ENCODE data around the gene CC2D2A. TPM values are rescaled to one million over a fixed set of nuclear protein-coding genes. Genes with fewer than 3 reads are reported as not detected.

CC2D2A gene
- total RNA-seq, 2 experiments from 2014 or later, result not detected

GRCh38 chr4:15470128-15470475, 420 bp downstream of the CC2D2A start:
- intact Hi-C loops (cut with micrococcal nuclease), result no loop called here
- Mint-ChIP-seq H3K9me3 (no peaks in the 10 kb centered on the region), H3K4me3 (no peak overlapping the region), H3K27ac (no peak overlapping the region), H3K4me1 (ENCODE audit: low read depth) (peaks cover 15% of the 10 kb centered on the region), H3K36me3 (no peaks in the 10 kb centered on the region), H3K27me3 (peaks cover 2% of the 10 kb centered on the region)
- ChIA-PET CTCF (interaction anchor here (0.6 to 4.2 kb wide), 7 partner anchors 10 to 412 kb away, joined by 3 to 31 read pairs (median 3); no protein-coding TSS in a partner anchor), POLR2A (interaction anchor here (0.6 kb wide), 1 partner anchor 122 kb away, joined by 3 read pairs; no protein-coding TSS in a partner anchor)
- no peak for DNase-seq

GRCh38 chr4:15476396-15476795, 6.7 kb downstream of the CC2D2A start:
- no peak overlapping the region for H3K27ac Mint-ChIP-seq
- H3K27me3 Mint-ChIP-seq, result no peaks in the 10 kb centered on the region
- no peak for DNase-seq
- H3K4me1 Mint-ChIP-seq (ENCODE audit: low read depth), result no peaks in the 10 kb centered on the region
- no peaks in the 10 kb centered on the region for H3K36me3 Mint-ChIP-seq
- CTCF ChIA-PET, result interaction anchor here (2.1 kb wide), 1 partner anchor 19 kb away, joined by 12 read pairs; no protein-coding TSS in a partner anchor
- no peaks in the 10 kb centered on the region for H3K9me3 Mint-ChIP-seq
- POLR2A ChIA-PET, result no interaction called here
- intact Hi-C loops (cut with micrococcal nuclease), result loop anchor here (5.0 kb wide), 2 partner anchors 481 to 526 kb away; no protein-coding TSS in a partner anchor
- no peak overlapping the region for H3K4me3 Mint-ChIP-seq

- intact Hi-C loops (cut with micrococcal nuclease), result loop anchor here (1.0 to 5.0 kb wide), 4 partner anchors 172 to 524 kb away; no protein-coding TSS in a partner anchor
- CTCF ChIA-PET, result interaction anchor here (0.8 to 1.5 kb wide), 4 partner anchors 26 to 477 kb away, joined by 3 to 4 read pairs (median 4); no protein-coding TSS in a partner anchor
- Mint-ChIP-seq H3K27ac (no peak overlapping the region), H3K4me3 (no peak overlapping the region), H3K4me1 (ENCODE audit: low read depth) (no peaks in the 10 kb centered on the region), H3K36me3 (no peaks in the 10 kb centered on the region), H3K27me3 (no peaks in the 10 kb centered on the region), H3K9me3 (no peaks in the 10 kb centered on the region)
- POLR2A ChIA-PET, result no interaction called here
- DNase-seq, result no peak
Measured at GRCh38 chr4:15478724-15479088, 9.0 kb downstream of the CC2D2A start.

- Mint-ChIP-seq H3K4me1 (ENCODE audit: low read depth) (no peaks in the 10 kb centered on the region), H3K36me3 (no peaks in the 10 kb centered on the region), H3K27me3 (no peaks in the 10 kb centered on the region), H3K27ac (no peak overlapping the region), H3K9me3 (no peaks in the 10 kb centered on the region), H3K4me3 (no peak overlapping the region)
- no peak for DNase-seq
- intact Hi-C loops (cut with micrococcal nuclease), result loop anchor here (1.0 to 5.0 kb wide), 4 partner anchors 171 to 523 kb away; no protein-coding TSS in a partner anchor
- POLR2A ChIA-PET, result no interaction called here
- CTCF ChIA-PET, result interaction anchor here (0.6 to 1.5 kb wide), 8 partner anchors 9 to 477 kb away, joined by 3 to 5 read pairs (median 4); partner anchors contain the start of gene CC2D2A
Measured at GRCh38 chr4:15479089-15479912, 9.6 kb downstream of the CC2D2A start.

- H3K36me3 Mint-ChIP-seq, result no peaks in the 10 kb centered on the region
- DNase-seq, result no peak
- ChIA-PET CTCF (interaction anchor here (0.6 to 1.5 kb wide), 6 partner anchors 10 to 476 kb away, joined by 3 to 5 read pairs (median 4); partner anchors contain the start of gene CC2D2A), POLR2A (no interaction called here)
- no peaks in the 10 kb centered on the region for H3K4me1 Mint-ChIP-seq (ENCODE audit: low read depth)
- H3K4me3 Mint-ChIP-seq, result no peak overlapping the region
- no peak overlapping the region for H3K27ac Mint-ChIP-seq
- no peaks in the 10 kb centered on the region for H3K27me3 Mint-ChIP-seq
- intact Hi-C loops (cut with micrococcal nuclease), result loop anchor here (1.0 to 5.0 kb wide), 4 partner anchors 170 to 522 kb away; no protein-coding TSS in a partner anchor
- H3K9me3 Mint-ChIP-seq, result no peaks in the 10 kb centered on the region
Measured at GRCh38 chr4:15479913-15480185, 10.2 kb downstream of the CC2D2A start.

GRCh38 chr4:15481961-15482745, 12.5 kb downstream of the CC2D2A start:
- H3K27ac Mint-ChIP-seq, result no peak overlapping the region
- intact Hi-C loops (cut with micrococcal nuclease), result no loop called here
- H3K4me3 Mint-ChIP-seq, result no peak overlapping the region
- no peak for DNase-seq
- H3K27me3 Mint-ChIP-seq, result no peaks in the 10 kb centered on the region
- H3K36me3 Mint-ChIP-seq, result no peaks in the 10 kb centered on the region
- peaks cover 8% of the 10 kb centered on the region for H3K9me3 Mint-ChIP-seq
- H3K4me1 Mint-ChIP-seq (ENCODE audit: low read depth), result no peaks in the 10 kb centered on the region
- ChIA-PET CTCF (no interaction called here), POLR2A (no interaction called here)

GRCh38 chr4:15482842-15483241, 13.2 kb downstream of the CC2D2A start:
- no peaks in the 10 kb centered on the region for H3K4me1 Mint-ChIP-seq (ENCODE audit: low read depth)
- CTCF ChIA-PET, result no interaction called here
- H3K36me3 Mint-ChIP-seq, result no peaks in the 10 kb centered on the region
- peaks cover 15% of the 10 kb centered on the region for H3K9me3 Mint-ChIP-seq
- no peaks in the 10 kb centered on the region for H3K27me3 Mint-ChIP-seq
- POLR2A ChIA-PET, result no interaction called here
- no peak for DNase-seq
- intact Hi-C loops (cut with micrococcal nuclease), result no loop called here
- H3K27ac Mint-ChIP-seq, result no peak overlapping the region
- H3K4me3 Mint-ChIP-seq, result no peak overlapping the region

GRCh38 chr4:15488136-15488535, 18.5 kb downstream of the CC2D2A start:
- no peak for DNase-seq
- ChIA-PET CTCF (no interaction called here), POLR2A (no interaction called here)
- Mint-ChIP-seq H3K9me3 (peaks cover 35% of the 10 kb centered on the region), H3K4me1 (ENCODE audit: low read depth) (no peaks in the 10 kb centered on the region), H3K4me3 (no peak overlapping the region), H3K27ac (no peak overlapping the region), H3K36me3 (peaks cover 9% of the 10 kb centered on the region), H3K27me3 (no peaks in the 10 kb centered on the region)
- intact Hi-C loops (cut with micrococcal nuclease), result no loop called here

- POLR2A ChIA-PET, result no interaction called here
- no peaks in the 10 kb centered on the region for H3K27me3 Mint-ChIP-seq
- intact Hi-C loops (cut with micrococcal nuclease), result no loop called here
- CTCF ChIA-PET, result no interaction called here
- DNase-seq, result no peak
- no peak overlapping the region for H3K27ac Mint-ChIP-seq
- peaks cover 9% of the 10 kb centered on the region for H3K36me3 Mint-ChIP-seq
- no peak overlapping the region for H3K4me3 Mint-ChIP-seq
- H3K4me1 Mint-ChIP-seq (ENCODE audit: low read depth), result no peaks in the 10 kb centered on the region
- peaks cover 35% of the 10 kb centered on the region for H3K9me3 Mint-ChIP-seq
Measured at GRCh38 chr4:15488658-15489470, 19.2 kb downstream of the CC2D2A start.

- no peak for DNase-seq
- Mint-ChIP-seq H3K4me3 (no peak overlapping the region), H3K9me3 (peaks cover 35% of the 10 kb centered on the region), H3K36me3 (peaks cover 9% of the 10 kb centered on the region), H3K27me3 (no peaks in the 10 kb centered on the region), H3K4me1 (ENCODE audit: low read depth) (no peaks in the 10 kb centered on the region), H3K27ac (no peak overlapping the region)
- ChIA-PET CTCF (no interaction called here), POLR2A (no interaction called here)
- intact Hi-C loops (cut with micrococcal nuclease), result no loop called here
Measured at GRCh38 chr4:15489551-15489950, 19.9 kb downstream of the CC2D2A start.

GRCh38 chr4:15493411-15493810, 23.7 kb downstream of the CC2D2A start:
- peaks cover 4% of the 10 kb centered on the region for H3K27me3 Mint-ChIP-seq
- H3K9me3 Mint-ChIP-seq, result peaks cover 29% of the 10 kb centered on the region
- intact Hi-C loops (cut with micrococcal nuclease), result no loop called here
- ChIA-PET CTCF (no interaction called here), POLR2A (no interaction called here)
- no peak overlapping the region for H3K4me3 Mint-ChIP-seq
- no peak for DNase-seq
- no peak overlapping the region for H3K27ac Mint-ChIP-seq
- no peaks in the 10 kb centered on the region for H3K4me1 Mint-ChIP-seq (ENCODE audit: low read depth)
- peaks cover 17% of the 10 kb centered on the region for H3K36me3 Mint-ChIP-seq

GRCh38 chr4:15495621-15496020, 25.9 kb downstream of the CC2D2A start:
- Mint-ChIP-seq H3K4me3 (no peak overlapping the region), H3K27me3 (peaks cover 4% of the 10 kb centered on the region), H3K27ac (no peak overlapping the region), H3K4me1 (ENCODE audit: low read depth) (no peaks in the 10 kb centered on the region), H3K9me3 (peaks cover 14% of the 10 kb centered on the region), H3K36me3 (peaks cover 10% of the 10 kb centered on the region)
- ChIA-PET CTCF (no interaction called here), POLR2A (no interaction called here)
- DNase-seq, result no peak
- intact Hi-C loops (cut with micrococcal nuclease), result no loop called here
